Activated CD4-positive, alpha-beta T cell treated with anti-CD3 and anti-CD28 coated beads, Interleukin-2, amount 10 ng/mL, durations not matched to agents 24 days and 14 days (primary cell): ENCODE measurements around the gene SRSF6. TPM values are rescaled to one million over a fixed set of nuclear protein-coding genes. Genes with fewer than 3 reads are reported as not detected.
"Not testable (repeated sequence)": the region's sequence is repeated elsewhere in the genome, so short reads cannot be mapped to it uniquely, and the experiment has no call there.

ENCODE experiments used
- DNase-seq: peaks from one replicate; pipeline ENCODE4 v3.0.0; 2022
- H3K27ac Mint-ChIP-seq: one replicate; pipeline ENCODE4 v1.8.0; 2022; ENCODE audit warnings: mild to moderate bottlenecking, mixed read lengths
- H3K27me3 Mint-ChIP-seq: one replicate; pipeline ENCODE4 v1.8.0; 2022; ENCODE audit warnings: mixed read lengths
- H3K36me3 Mint-ChIP-seq: one replicate; pipeline ENCODE4 v1.8.0; 2022; ENCODE audit warnings: low read depth, mild to moderate bottlenecking, mixed read lengths
- H3K4me1 Mint-ChIP-seq: one replicate; pipeline ENCODE4 v1.8.0; 2021; ENCODE audit warnings: mixed read lengths
- H3K4me3 Mint-ChIP-seq: one replicate; pipeline ENCODE4 v1.8.0; 2022; ENCODE audit warnings: mild to moderate bottlenecking, moderate library complexity, mixed read lengths
- H3K9me3 Mint-ChIP-seq: one replicate; pipeline ENCODE4 v1.8.0; 2021; ENCODE audit warnings: mixed read lengths
- intact Hi-C: fragments of 100-400 bp; cut with micrococcal nuclease; formaldehyde crosslinking; loops from one replicate; pipeline ENCODE4 v1.15.1; 2023
- total RNA-seq: library from RNA; stranded (reverse); gene quantifications from 2 replicates; pipeline ENCODE4 v1.2.3, GENCODE V29; 2022

The SRSF6 gene
- total RNA-seq = 206 TPM in 2 replicates

DNA sequence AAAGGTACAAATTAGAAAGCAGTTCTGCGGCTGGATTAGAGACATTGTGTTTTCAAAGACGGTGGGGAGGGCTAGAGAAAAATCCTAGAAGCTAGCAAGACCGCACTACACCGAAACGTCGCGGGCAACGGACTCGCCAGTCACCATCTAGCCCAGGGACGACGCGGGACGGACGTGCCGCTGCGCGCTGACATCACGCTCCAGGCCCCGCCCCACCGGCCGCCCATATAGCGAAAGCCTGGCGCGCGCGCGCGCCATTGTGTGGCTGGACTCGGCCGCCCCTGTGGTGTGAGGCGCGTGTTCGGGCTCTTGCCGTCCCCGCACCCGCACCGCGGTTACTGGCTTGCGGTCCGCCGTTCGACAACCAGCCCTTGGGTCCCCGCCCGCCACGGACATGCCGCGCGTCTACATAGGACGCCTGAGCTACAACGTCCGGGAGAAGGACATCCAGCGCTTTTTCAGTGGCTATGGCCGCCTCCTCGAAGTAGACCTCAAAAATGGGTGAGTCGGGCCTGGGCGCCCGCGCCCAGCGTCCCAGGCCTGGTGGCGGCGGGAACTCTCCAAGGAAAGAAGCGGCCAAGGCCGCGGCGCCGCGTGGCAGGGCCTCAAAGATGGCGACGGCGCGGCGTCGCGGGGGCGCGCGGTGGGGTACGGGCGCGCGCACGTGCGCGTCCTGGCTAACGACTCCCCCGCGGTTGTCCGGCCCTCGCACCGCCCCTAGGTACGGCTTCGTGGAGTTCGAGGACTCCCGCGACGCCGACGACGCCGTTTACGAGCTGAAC is at the start of gene SRSF6:
Gene SRSF6, plus strand, starts transcription at position 257 of the 782 bp plus-strand sequence. Its CDS starts 138 bp downstream, at position 395.
- H3K4me1 Mint-ChIP-seq = peaks cover 22% of the 10 kb centered on the region
- H3K27me3 Mint-ChIP-seq = peaks cover 17% of the 10 kb centered on the region
- H3K27ac Mint-ChIP-seq = peak within 1 kb of the TSS; percentile 98
- peak within 1 kb of the TSS; percentile 93 for H3K4me3 Mint-ChIP-seq
- intact Hi-C loops = loop anchor here (1.0 to 5.0 kb wide), 5 partner anchors 57 to 754 kb away; partner anchors contain the start of genes IFT52 and OSER1
- H3K9me3 Mint-ChIP-seq = no peaks in the 10 kb centered on the region
- peak; percentile 98 for DNase-seq
- peaks cover 42% of the 10 kb centered on the region for H3K36me3 Mint-ChIP-seq

DNA sequence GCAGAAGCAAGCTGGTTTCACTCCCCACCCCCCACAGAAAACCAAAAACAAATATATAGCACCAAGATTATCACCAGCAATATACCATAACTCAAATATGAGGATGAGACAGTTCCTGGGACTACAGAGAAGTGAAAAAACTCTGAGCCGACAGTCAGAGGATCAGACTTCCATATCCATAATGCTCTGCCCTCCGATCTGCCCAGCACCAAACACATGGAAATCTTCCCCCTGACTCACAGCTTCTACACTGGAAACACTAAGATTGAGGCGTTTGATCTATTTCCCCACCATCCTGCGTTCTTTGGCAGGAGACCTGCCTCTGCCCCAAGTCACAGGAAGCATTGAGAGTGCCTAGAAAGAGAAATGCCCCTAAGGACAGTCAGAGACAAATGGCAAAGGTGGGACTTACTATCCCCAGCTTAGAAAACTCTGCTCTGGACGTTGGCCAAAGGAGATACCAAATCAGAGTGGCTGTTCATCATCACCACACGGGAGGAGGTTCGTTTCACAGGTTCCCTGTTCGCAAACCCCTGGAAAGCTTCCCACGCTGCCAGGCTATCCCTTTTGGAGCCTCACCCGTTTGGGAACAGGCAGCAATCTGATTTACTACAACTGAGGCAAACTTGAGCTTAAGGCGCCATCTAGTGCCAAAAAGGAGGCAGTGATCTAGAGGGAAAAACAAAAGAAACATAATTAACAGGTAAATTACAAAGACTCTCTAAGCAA is 48.7 kb upstream of the SRSF6 start:
- H3K27me3 Mint-ChIP-seq = peaks cover 25% of the 10 kb centered on the region
- peak; percentile 67 for DNase-seq
- intact Hi-C loops = loop anchor here (5.0 kb wide), 1 partner anchor 1672 kb away; no protein-coding TSS in a partner anchor
- no peak overlapping the region for H3K4me3 Mint-ChIP-seq
- no peaks in the 10 kb centered on the region for H3K4me1 Mint-ChIP-seq
- H3K9me3 Mint-ChIP-seq = no peaks in the 10 kb centered on the region
- H3K27ac Mint-ChIP-seq = no peak overlapping the region
- H3K36me3 Mint-ChIP-seq = no peaks in the 10 kb centered on the region

DNA sequence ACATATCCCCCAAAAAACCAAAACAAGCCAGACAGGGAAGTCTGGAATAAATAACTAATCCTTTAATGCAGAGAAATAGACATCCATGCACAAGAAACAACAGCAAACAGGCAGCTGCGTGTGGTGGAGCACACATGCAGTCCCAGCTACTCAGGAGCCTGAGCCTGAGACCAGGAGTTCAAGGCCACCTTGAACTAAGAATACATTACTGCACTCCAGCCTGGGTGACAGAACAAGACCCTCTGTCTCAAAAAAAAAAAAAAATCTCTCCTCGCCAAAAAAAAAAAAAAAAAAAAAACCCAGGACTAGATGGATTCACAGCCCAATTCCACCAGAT is 48.2 kb upstream of the SRSF6 start:
- no peak overlapping the region for H3K27ac Mint-ChIP-seq
- intact Hi-C loops = loop anchor here (5.0 kb wide), 1 partner anchor 1672 kb away; no protein-coding TSS in a partner anchor

DNA sequence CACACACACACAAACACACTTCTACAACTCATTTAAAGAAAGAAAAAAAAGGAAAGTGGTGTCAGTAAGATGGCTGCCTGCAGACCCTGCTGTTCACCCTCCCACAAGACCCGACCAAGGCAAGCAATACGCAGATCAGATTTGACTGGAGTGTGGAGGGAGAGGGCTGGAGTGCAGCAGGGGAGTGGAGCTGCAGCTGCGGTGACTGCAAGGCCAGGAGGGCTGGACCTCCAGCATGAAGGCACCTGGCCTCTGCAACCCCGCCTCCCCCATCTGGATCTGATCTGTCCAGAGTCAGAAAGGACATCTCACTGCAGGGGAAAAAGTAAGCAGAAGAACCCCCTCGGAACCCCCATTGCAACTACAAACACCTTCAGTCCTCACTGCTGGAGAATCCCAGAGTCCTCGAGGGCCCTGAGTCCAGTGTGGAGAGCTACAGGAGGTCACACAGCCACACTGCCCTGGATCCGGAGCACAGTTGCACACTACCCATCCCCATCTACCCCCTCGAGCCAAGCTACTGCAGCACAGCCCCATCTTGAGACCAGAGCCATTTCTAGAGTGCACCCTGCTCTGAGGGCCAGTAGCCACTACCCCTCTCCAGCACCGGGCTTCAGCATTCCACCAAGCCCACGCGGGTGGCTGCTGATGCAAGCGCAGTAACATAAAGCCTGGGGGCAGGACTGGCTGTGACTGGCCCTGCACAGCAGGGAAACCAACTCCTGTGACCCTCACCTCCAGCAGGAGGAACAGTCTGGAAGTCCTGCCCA is 41.9 kb upstream of the SRSF6 start:
- no peaks in the 10 kb centered on the region for H3K4me1 Mint-ChIP-seq
- DNase-seq = no peak
- H3K4me3 Mint-ChIP-seq = no peak overlapping the region
- peaks cover 17% of the 10 kb centered on the region for H3K9me3 Mint-ChIP-seq
- intact Hi-C loops = no loop called here
- H3K36me3 Mint-ChIP-seq = no peaks in the 10 kb centered on the region
- peaks cover 3% of the 10 kb centered on the region for H3K27me3 Mint-ChIP-seq
- H3K27ac Mint-ChIP-seq = no peak overlapping the region

More for the DNA sequence above, 48.2 kb upstream of the SRSF6 start:
- H3K4me3 Mint-ChIP-seq = no peak overlapping the region
- DNase-seq = no peak
- H3K27me3 Mint-ChIP-seq = peaks cover 25% of the 10 kb centered on the region
- no peaks in the 10 kb centered on the region for H3K9me3 Mint-ChIP-seq
- no peaks in the 10 kb centered on the region for H3K36me3 Mint-ChIP-seq
- H3K4me1 Mint-ChIP-seq = no peaks in the 10 kb centered on the region

DNA sequence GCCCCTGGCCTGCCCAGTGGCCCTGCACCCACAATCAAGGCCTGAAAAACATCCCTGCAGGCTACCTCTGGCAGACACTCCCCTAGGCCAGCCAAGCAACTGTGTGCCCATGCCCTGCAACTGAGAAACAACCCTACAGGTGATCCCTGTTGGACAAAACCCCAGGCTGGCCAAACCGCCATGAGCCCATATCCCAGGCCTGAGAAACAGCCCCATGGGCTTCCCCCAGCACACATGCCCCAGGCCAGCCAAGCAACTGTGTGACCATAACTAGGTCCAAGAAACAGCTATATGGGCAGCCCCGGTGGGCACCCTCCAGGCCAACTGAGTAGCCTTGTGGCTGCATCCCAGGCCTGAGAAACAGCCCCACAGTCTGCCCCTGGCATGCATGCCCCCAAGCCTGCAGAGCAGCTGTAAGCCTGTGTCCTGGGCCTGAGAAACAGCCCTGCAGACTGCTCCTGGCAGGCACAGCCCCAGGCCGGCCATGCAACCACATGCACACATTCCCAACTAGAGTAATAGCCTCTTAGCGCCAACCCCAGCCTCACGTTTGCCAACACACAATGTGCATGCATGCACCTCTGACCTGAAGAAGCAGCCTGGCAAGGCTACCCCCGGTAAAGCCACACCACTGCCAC is 41.0 kb upstream of the SRSF6 start:
- Mint-ChIP-seq H3K36me3 (no peaks in the 10 kb centered on the region), H3K4me3 (no peak overlapping the region), H3K4me1 (no peaks in the 10 kb centered on the region), H3K27ac (no peak overlapping the region), H3K27me3 (no peaks in the 10 kb centered on the region), H3K9me3 (peaks cover 22% of the 10 kb centered on the region)
- DNase-seq = no peak
- intact Hi-C loops = no loop called here

DNA sequence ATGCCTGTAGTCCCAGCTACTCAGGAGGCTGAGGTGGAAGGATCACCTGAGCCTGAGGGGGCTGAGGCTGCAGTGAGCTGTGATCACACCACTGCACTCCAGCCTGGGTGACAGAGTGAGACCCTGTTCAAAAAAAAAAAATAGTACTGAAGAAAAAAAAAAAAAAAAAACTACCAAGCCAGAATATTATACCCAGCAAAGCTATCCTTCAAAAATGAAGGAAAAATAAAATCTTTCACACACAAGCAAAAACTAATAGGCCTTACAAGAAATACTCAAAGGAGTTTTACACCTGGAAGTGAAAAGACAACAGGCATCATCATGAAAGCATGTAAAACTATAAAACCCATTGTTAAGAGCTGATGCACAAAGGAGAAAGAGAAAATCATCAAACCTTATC is 37.5 kb upstream of the SRSF6 start:
- Mint-ChIP-seq H3K9me3 (peaks cover 22% of the 10 kb centered on the region), H3K27ac (no peak overlapping the region), H3K36me3 (no peaks in the 10 kb centered on the region), H3K27me3 (peaks cover 4% of the 10 kb centered on the region), H3K4me1 (no peaks in the 10 kb centered on the region), H3K4me3 (no peak overlapping the region)
- DNase-seq = no peak
- intact Hi-C loops = no loop called here

DNA sequence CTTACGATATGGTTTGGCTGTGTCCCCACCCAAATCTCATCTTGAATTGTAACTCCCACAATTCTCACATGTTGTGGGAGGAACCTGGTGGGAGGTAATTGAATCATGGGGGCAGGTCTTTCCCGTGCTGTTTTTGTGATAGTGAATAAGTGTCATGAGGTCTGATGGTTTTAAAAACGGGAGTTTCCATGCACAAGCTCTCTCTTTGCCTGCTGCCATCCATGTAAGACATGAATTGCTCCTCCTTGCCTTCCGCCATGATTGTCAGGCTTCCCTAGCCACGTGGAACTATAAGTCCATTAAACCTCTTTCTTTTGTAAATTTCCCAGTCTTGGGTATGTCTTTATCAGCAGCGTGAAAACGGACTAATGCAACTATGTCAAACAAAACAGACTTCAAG is 36.8 kb upstream of the SRSF6 start:
- H3K4me3 Mint-ChIP-seq, H3K27ac Mint-ChIP-seq, intact Hi-C loops, H3K27me3 Mint-ChIP-seq, H3K4me1 Mint-ChIP-seq, DNase-seq, H3K36me3 Mint-ChIP-seq: not testable (repeated sequence)
- H3K9me3 Mint-ChIP-seq = peaks cover 22% of the 10 kb centered on the region

DNA sequence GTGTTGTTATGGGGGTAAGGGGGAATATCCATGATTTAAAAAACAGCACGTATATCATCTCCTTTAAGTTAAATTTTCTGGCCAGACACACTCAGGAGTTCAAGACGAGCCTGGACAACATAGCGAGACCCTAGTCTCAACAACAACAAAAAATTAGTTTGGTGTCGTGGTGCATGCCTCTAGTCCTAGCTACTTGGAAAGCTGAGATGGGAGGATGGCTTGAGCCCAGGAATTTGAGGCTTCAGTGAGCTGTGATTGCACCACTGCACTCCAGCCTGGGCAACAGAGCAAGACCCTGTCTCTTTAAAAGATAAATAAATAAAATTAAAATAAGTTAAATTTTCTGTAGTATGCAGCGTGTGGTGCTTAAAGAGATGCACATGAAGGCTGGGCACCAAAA is 31.5 kb upstream of the SRSF6 start:
- Mint-ChIP-seq H3K4me1 (no peaks in the 10 kb centered on the region), H3K27ac (no peak overlapping the region), H3K27me3 (peaks cover 4% of the 10 kb centered on the region), H3K4me3 (no peak overlapping the region), H3K36me3 (no peaks in the 10 kb centered on the region), H3K9me3 (peaks cover under 1% of the 10 kb centered on the region)
- intact Hi-C loops = no loop called here
- DNase-seq = no peak

DNA sequence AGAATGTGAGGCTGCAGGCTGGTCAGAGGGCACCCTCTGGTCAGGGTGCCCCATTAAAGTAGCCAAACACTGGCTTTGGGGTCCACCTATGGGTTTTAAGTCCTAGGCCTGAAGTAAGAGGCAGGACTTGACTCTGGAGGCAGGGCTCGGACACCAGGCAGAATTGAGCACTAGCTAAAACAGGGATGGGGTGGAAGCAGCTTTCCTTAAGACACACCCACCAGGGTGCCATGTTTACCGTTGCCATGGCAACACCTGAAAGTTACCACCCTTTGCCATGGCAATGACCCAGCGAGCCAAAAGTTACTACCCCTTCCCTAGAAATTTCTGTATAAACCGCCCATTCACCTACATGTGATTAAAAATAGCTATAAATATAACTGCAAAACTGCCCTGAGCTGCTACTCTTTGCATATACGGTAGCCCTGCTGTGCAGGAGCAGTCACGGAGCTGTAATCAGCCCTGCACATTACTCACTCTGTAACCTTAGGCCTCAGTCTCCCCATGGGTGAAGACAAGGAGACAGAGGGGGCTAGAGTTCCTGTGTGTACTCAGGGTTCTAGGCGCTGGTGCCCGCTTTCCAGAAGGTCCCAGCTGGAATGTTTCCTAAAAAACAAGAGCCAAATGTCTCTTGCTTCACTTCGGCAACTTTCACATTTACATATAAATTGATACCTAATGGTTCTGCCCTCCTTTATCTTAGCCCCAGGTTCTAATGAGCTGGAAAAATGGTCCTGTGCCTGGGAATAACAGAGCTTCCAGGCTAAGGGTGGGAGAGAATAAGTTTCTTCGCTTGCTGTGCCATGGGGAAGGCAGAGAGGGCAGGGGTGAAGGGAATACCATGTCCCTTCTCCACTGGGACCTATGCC is 27.2 kb upstream of the SRSF6 start:
- H3K4me1 Mint-ChIP-seq = no peaks in the 10 kb centered on the region
- H3K27me3 Mint-ChIP-seq = peaks cover 12% of the 10 kb centered on the region
- no peaks in the 10 kb centered on the region for H3K9me3 Mint-ChIP-seq
- no peak overlapping the region for H3K4me3 Mint-ChIP-seq
- no peak for DNase-seq
- no peak overlapping the region for H3K27ac Mint-ChIP-seq
- H3K36me3 Mint-ChIP-seq = no peaks in the 10 kb centered on the region
- intact Hi-C loops = no loop called here

DNA sequence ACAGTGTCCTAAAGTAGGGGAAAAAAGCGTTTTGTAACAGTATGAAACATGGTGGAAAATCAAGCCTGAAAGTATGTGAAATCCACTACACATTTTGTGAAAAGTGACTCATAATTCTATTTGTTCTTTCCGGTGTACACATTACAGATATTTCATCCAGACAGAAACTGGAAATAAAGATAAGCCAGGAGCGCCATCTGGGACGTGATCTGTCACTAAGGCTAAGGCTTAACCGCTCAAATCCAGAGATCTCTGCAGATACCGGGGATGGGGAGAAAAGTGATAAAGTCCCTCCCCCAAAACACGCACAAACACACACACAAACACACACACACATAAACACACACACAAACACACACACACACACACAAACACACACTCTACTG is 26.6 kb upstream of the SRSF6 start:
- intact Hi-C loops = no loop called here

DNA sequence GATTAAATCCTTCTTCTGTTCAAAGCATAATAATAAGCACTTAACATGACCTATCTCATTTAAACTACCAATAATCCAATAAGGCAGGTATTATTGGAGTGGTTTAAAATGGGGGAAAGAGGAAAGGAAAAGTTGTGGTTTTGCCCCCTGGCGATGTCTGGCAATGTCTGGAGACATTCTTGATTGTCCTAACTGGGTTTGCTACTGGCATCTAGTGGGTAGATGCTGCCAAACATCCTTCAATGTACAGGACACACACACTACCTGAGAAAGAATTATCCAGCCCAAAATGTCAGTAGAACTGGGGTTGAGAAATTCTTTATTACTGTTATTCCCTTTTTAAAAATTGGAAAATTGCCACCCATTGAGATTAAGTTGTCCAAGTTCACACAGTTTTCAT is 25.2 kb upstream of the SRSF6 start:
- H3K4me3 Mint-ChIP-seq = no peak overlapping the region
- no peak for DNase-seq
- no peak overlapping the region for H3K27ac Mint-ChIP-seq
- intact Hi-C loops = no loop called here
- H3K4me1 Mint-ChIP-seq = no peaks in the 10 kb centered on the region
- no peaks in the 10 kb centered on the region for H3K9me3 Mint-ChIP-seq
- H3K27me3 Mint-ChIP-seq = peaks cover 12% of the 10 kb centered on the region
- no peaks in the 10 kb centered on the region for H3K36me3 Mint-ChIP-seq

More for the DNA sequence above, 26.6 kb upstream of the SRSF6 start:
- Mint-ChIP-seq H3K9me3 (no peaks in the 10 kb centered on the region), H3K27me3 (peaks cover 12% of the 10 kb centered on the region), H3K27ac (no peak overlapping the region), H3K36me3 (no peaks in the 10 kb centered on the region), H3K4me3 (no peak overlapping the region), H3K4me1 (no peaks in the 10 kb centered on the region)
- DNase-seq = no peak

DNA sequence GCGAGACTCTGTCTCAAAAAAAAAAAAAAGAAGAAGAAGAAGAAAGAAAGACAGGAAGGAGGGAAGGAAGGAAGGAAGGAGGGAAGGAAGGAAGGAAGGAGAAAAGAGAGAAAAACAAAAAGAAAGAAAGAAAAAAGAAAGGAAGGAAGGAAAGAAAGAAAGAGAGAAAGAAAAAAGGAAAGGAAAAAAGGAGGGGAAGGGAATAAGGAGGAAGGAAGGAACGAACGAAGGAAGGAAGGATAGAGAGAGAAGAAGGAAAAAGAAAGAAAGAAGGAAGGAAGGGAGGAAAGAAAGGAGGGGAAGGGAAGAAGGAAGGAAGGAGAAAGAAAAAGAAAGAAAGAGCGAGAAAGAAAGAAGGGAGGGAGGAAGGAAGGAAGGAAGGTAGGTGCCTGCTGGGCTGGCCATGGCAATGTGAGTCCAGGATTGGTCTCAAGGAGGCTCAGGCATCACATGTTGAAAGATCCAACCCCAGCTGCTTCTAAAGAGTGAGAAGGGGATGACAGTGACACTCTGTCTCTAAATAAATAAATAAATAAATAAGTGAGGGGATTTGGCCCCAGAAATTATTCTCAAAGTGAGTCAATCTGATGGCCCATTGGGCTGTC is 24.3 kb upstream of the SRSF6 start:
- intact Hi-C loops = no loop called here
- Mint-ChIP-seq H3K9me3 (no peaks in the 10 kb centered on the region), H3K36me3 (no peaks in the 10 kb centered on the region), H3K27ac (no peak overlapping the region), H3K4me3 (no peak overlapping the region), H3K27me3 (peaks cover 12% of the 10 kb centered on the region), H3K4me1 (no peaks in the 10 kb centered on the region)
- no peak for DNase-seq
